NCI-H1105 (cell line): ENCODE results near the gene TMEM108.
A peak's percentile ranks its signal among the peaks of the same experiment; 100 is the strongest.

Experiments used
- DNase-seq: peaks from one replicate; lab custom pipeline; 2025; lab: John Stamatoyannopoulos, UW

The TMEM108 gene

DNA sequence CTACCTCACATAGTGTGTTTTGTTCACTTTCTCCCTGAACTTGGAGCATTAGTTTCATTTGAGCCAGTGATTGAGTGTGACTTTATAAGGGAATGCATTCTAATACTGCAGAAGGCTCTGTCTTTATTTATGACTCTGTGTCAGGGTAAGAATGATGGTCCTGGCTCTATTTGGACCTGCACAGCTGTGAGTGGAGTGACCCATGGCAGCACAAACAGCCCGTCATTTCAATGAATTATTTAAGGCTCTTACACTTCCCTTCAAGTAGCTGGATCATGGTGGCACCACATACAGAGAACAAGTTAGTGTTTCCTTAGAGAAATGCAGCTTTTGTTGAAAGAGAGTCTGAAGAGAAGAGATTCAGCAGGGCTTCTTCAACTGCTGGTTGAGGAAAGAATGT is 16.4 kb downstream of the TMEM108 start:
- no peak for DNase-seq

DNA sequence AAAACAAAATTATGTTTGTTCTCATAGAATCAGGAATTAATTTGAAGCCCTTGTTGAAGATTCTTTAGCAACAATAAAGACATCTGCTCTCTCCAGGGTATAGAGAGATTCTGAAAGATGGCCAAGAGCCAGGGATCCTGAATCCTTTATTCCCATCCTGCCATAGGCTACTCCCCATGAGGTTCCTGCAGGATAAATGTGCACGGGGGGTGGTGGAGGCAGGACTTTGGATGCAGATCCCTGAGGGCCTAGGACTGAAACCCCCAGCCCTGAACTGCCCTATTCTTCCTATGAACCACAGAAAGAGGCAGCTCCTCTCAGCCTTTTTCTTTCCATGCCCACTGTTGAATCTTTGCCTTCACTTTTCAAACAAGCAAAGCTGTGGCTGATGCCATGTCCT is 17.1 kb downstream of the TMEM108 start:
- no peak for DNase-seq

DNA sequence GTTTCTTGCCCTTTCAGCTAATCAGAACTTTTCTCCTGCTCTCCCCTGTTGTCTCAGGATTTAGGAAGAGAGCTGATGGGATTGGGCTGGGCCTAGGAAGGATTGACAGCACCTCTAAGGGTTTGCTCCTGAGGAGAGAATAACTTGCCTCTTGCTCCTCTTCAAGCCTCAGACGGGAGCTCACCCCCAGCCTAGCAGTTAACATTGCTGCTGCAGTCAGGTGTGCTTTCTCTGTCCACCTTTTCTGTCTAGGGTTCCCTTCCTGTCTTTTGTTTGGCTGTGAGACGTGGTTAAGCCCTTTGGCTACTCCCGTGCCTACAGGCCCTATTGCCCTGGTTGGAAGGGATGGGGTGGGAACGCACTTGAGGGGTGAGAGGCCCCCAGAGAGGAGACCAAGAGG is 20.1 kb downstream of the TMEM108 start:
- no peak for DNase-seq

DNA sequence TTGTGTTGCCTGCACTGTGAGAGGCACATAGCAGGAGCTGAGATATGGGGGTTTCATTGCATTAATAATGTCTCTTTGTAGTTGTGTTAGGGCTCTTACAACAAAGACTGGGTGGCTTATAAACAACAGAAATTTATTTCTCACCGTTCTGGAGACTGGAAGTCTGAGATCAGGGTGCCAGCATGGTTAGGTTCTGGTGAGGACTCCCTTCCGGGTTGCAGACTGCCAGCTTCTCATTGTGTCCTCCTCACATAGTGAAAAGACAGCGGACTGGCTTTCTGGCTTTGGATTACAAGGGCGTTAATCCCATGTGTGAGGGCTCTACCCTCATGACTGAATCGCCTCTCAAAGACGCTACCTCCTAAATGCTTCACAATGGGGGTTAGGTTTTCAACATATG is 20.6 kb downstream of the TMEM108 start:
- no peak for DNase-seq

DNA sequence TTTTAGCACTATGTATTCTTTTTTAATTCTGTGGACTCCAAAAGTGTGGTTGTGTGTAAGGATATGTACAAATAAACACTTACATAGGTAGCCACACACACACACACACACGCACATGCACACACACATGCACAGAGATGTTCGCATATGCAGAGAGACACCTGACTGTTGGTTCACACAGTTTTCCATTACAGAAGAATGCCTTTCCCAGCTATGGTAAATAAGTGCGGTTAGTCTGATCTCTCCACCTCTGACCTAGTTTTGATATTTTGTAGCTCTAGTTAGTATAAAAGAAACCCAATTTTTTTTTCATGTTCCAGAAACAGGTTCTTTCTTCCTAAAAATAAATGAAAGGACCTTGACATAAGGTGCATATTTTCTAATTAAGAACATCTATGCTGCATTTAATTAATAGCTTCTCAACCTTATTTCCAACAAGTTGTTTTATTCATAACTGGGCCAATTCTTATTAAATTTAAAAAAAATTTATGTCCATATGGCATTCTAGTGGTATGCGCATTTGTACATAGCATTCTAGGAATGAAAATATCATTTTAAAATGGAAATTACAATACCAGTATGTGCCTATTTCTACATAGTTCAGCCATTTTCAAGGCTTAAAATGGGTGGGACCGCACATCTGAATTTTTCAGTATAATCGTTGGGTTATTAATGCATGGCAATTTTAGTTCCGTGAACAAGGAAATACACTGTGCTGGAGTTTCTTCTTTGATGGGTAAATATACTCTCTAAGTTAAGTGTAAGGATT is 27.2 kb downstream of the TMEM108 start:
- no peak for DNase-seq

DNA sequence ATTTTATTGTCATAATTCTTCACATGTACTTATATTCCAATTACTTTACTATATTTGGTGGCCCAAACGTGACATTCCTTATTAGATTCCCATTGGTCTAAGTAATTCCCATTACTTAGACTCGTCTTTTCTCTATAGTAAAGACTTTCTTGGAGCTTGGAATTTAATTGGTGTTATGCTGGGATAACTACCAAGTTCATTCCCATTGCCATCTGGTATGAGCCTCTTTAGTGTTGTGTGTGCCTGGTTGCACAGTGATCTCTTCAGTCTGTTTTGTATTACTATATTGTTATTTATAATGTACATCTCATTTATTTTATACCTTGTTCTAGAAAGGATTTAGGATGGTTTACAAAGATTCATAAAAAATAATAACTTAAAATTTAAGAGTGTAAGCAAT is 27.8 kb downstream of the TMEM108 start:
- no peak for DNase-seq

DNA sequence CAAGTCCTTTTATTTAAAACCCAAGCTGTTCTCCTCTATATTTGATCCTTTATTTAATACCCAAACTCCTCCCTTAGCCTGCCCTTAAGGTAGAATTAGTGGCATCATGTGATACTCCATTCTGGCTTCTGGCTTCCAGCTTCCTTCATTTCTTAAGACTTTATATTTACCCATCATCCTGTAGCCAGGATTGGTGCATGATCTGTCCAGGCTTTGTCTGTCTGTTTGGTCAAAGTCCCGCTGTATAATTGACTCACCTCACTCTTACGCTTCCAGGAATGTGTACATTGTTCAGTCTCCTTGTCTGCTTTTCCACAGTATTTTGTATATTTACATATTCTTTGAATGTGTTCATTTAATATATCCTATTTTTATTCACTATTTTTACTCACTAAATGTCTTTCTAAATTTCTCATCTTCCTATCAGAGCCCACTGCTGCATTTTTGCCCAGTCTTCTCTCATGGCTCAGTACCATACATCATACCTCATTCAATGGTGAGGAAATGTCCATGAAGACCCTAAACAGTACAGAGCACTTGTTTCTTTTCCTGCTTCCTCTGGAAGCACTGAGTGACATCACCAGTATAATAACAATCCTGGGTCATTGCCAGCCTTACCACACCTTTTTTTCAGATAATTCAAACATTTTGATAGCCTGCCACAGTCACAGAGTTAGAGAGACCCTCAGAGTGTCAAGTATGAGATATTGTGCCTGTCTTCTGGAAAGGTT is 31.5 kb downstream of the TMEM108 start:
- DNase-seq, result no peak

DNA sequence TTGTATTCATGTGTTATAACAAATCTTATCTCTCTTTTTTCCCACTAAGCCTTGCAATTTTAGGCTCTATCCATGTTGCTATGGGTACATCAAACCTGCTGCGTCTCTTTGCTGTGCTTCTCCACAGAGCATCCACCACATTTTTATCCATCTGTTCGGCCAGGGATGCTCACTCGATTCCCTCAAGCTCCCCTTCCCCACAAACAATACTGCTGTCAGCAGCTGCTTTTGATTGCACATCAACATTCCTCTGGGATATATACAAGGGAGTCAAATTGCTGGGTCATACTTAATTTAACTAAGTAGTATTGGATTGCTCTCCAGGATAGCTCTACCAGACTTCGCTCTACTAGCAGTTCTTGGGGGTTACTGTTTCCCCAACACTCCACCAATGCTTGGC is 36.8 kb downstream of the TMEM108 start:
- no peak for DNase-seq

DNA sequence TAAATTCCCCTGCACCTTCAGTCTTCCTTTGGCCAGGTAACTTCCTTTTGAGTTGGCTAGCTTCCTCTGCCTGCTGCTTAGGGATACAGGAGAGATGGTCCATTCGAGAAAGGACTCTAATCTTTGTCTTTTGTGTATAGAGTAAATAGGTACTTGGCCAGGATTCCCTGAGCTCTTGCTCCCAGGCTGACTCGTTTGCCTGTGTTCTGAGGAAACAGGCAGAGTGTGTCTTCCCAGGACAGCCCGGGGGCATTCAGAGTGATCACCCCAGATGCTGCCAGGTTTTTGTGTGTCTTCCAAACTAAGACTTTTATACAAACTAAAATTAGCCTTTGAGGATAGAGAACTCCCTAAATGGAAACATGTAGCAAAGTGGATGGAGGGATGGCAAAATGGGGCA is 39.5 kb downstream of the TMEM108 start:
- DNase-seq, result no peak

DNA sequence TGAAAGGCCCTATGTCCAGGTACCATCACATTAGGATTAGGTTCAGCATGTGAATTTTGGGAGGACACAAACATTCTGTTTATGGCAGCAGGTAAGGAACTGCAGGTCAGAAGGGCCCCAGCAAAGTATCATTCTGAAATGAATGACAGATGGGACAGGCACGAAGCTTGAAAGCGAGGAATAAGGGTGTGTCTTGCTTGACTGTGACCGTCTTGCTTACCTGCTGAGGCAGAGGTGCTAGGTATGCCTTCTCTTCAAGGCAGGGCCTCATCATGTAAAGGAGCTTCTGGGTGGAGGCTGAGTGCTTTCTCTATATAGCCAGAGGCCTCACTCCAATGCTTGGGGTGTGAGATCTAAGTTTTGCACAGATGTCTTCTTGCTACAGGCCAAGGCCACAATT is 41.4 kb downstream of the TMEM108 start:
- no peak for DNase-seq

DNA sequence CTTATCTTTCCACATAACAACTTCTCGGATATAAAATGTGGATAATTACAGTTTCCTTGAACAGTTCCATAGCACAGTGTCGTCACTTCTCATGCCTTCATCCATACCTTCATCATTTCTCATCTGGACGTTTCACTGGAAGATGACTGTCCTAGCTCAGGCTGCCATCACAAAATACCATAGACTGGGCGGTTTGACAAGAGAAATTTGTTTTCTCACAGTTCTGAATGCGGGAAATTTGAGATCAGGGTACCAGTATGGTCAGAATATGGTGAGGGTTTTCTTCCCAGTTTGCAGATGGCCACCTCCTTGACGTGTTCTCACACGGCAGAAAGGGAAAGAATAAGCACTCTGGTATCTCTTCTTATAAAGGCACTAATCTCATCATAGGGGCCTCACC is 42.8 kb downstream of the TMEM108 start:
- DNase-seq, result no peak

DNA sequence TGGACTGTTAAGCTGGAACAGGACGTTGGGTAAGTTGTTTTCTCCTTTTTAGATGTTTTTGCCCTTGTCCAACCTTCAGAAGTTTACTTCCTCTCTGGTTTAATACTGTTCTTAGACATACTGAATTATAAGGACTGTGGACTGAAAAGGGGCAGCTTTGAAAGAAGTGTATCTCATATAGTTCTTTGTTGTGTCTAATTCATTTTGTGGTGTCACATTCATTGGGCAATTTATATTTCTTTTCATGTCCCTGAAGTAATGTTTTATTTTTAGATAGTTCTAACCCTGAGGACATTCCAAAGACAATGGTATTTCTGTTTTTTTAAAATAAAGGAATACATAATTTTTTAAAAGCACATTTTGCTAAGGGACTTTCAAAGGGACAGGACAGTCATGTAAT is 45.2 kb downstream of the TMEM108 start:
- no peak for DNase-seq

DNA sequence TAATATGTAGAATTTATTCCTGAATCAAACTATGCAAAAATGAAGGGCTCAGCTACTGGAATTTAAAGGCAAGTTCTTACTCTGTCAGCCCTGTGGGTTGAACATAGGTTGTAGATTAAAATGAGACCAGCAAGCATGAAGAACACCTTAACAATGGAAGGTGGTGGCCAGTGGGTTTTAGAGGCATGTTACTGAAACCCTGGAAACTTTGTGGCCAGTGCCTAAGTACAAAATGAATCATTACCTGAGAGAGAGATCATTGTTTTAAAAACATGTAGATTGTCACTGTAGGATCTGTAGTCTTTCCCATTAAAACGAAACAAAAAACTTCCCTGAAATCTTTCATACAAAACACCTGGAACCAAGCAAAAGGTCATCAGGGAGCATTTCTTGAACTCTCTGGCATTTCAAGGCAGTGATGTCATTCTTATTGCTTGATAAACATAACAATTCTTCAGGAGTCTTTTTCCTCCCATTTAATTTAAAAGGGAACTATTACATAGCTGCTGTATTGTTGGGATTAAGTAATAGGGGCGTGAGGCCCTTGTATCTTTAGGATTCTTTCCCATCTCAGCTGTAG is 51.8 kb downstream of the TMEM108 start:
- no peak for DNase-seq

DNA sequence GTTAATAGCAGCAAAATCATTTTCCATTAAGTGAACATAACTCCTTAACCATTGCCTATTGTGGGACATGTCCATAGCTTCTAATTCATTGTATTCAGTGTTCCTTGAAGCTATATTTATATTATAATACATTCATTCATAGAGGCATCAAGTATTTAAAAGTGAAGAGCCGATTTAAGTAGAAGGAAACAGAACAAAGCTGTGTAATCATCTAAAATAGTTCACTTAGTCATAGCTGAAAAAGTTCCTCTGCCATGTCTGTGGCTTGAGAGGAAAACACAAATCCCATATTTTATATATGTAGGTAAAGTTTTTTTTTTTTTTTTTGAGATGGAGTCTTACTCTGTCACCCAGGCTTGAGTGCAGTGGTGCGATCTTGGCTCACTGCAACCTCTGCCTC is 54.5 kb downstream of the TMEM108 start:
- no peak for DNase-seq

DNA sequence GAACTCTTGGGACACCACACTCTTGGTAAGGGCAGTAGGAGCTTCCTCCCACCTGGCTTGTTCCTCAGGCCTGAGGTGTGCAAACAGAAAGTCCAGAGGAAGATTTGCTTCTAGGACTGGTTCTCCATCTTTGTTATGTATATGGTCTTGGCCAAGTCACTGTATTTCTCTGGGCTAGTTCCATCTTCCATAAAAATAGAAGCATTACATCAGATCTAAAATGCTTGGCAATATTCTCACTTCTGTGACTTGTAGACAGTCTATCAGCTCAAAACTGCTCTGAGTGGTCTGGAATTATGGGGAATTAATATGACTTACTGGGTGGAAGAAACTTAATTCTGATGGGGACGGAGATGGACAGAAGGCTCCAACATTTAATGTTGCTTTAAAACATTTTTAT is 55.2 kb downstream of the TMEM108 start:
- no peak for DNase-seq

DNA sequence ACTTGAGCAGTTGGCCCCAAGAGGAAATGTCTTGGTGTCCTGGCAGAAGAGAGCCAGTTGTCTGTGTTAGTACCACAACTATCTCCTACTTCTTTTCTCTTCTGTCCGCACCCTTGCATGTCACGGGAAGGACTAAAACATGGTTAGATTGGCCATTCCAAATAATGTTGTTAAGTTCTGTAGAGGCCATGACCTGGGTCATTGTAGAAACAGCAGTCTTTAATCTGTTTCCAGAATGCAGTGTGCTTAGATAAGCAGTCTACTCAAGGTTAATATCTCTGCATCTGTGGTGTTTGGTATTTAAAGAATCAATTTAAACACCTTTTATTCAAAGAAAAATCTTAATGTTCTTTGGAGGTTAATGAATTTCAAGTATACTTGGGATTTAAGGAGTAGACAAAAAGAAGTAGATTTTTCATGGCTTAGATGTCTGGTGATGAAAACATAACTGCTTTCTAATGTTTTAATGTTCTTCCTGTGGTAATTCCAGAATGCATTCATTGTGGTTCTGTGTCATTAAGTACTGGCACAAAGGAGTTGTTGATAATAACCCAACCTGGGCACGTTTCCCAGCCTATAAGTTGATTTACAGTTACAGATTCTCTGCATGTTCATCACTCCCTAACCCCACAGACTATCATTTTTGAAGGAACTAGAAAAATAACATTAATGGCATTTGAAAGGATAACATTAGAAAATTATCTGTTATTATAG is 58.9 kb downstream of the TMEM108 start:
- DNase-seq, result peak; percentile 87

DNA sequence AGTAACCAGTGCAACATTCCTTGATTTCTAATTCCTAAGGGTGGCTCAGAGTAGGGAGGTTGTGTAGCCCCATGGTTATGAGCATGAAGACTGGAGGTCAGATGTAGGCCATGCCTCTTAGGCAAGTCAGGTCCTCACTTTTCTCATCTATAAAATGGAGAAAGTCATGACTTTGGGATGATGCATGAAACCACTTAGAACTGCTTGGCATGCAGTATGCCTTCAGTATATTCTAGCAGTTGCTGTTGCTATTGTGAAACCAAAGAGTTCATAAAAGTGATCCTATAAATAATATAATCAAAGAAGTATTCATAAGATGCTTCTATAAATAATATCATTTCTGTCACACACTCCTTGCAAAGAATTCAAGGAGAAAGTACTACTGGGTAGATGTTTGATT is 65.5 kb downstream of the TMEM108 start:
- DNase-seq, result no peak

DNA sequence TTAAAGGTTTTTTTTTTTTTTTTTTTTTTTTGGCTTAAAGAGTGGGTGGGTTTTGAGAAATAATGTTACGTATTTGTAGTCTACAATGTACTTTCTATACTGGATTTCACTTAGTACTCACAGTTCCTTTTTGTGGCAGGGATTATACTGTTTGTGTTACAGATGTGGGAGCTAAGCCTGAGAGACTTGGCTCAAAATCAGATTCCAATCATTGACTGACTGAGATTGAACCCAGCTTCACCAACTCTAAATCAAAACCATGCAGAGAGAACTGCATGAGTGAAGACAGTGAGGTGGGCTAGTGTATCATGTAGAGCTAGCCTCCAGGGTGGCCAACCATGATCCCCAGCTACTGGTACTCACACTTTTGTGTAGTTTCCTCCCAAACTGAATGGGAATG is 68.0 kb downstream of the TMEM108 start:
- DNase-seq, result no peak

DNA sequence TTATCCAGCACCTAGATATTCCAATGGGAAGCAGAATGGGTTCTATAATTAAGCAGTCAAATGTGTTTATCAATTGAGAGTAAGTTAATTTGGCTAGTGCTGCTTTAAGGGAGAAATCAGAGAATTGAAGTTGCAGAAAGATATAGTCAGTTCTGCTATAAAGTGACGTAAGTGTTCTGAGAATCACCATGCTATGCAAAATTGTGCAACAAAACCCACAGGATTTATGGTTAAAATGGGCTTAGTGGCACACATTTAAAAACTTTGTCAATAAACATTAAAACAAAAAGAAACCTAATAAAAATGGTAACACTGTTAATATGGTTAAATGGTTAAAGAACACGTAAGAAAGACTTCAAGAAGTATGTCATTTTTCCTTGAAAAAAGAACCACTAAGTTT is 74.5 kb downstream of the TMEM108 start:
- DNase-seq, result no peak

DNA sequence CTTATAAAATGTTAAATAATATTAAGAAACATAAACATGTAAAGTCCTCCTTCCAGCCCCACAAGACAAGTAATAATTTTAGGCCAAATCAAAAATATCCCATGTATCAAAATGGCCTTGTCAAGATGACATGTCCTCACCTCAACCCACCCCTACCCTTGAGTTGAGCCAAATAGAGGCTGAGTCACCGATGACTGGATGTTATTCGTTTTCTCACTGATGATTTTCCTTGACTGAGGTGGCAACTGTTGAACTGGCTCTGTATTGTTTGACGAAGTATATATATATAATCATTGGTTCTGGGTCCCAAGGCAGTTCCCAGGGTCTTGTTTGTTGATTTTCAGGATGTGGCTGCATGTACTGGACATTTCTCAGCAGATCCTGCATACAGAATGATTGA is 75.3 kb downstream of the TMEM108 start:
- no peak for DNase-seq

DNA sequence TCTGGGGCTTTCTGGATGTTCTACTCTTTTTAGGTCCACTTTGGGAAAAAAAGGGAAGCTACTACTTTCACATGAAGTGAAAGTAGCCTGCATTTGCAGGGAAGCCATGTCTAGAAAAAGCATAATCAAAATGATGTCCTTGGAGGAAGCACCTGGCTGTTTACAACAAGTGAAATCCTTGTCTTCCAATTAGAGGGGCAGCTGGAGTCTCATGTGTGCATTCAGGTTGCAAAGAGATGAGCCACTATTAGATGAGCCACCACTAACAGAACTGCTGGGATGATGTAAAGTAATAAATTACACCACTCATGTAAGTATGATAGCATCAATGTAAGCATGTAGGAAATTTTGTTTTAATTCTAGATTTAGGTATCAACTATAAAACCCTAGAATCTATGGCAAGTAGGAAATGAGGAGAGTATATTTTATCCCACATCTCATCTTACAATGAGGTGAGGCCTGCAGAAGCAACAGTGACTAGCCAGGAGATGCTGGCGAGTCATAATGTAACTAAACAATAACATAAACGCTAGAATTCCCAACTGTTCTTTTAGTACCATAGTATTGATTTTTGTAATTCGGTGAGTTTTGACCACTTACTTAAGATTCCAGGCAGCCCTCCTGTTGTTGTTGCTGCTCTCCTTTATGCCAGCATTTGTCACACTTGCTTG is 75.9 kb downstream of the TMEM108 start:
- peak; percentile 29 for DNase-seq

DNA sequence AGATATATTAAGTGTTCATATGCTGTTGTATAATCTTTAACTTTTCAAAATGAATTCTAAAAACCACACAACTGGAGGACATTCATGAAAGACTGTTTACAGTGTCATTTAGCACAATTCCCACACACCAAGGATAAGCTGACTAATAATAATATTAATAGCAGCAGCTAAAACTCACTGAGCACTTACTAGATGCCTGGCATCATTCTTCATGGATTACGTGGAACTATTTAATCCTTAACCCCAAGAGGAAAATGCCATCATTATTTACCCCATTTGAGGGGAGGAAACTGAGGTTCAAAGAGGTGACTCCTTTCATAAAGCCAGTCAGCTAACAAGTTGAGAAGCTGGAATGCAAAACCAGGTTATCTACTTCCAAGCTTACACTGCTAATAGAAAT is 77.0 kb downstream of the TMEM108 start:
- DNase-seq, result no peak
